PC-9 (cell line): Measurements from ENCODE around the gene DOCK7. TPM values are rescaled to one million over a fixed set of nuclear protein-coding genes. Genes with fewer than 3 reads are reported as not detected.

ENCODE experiments used
- BruUV-seq: library from RNA; stranded (reverse); fragments of 400-500 nt; replicated peaks from 2 replicates; lab custom pipeline; 2021; lab: Mats Ljungman, UMichigan
- CTCF ChIA-PET: fragments of 300-600 bp; sonication (Branson Sonifier 250); formaldehyde crosslinking; loops from one replicate; lab custom pipeline; 2022; ENCODE audit warnings: antibody characterized with exemption; lab: Charles Lee
- POLR2A ChIA-PET: fragments of 300-600 bp; sonication (Branson Sonifier 250); formaldehyde crosslinking; loops from one replicate; lab custom pipeline; 2022; ENCODE audit warnings: antibody characterized with exemption; ENCODE audit not compliant: unreplicated experiment; lab: Charles Lee
- DNase-seq, 2 experiments: peaks; one replicate each; pipeline versions ENCODE4 v3.0.0 to v3.0.0-alpha.2; 2015 to 2022; ENCODE audit warnings: mixed read lengths in 1 of 2
- H2AFZ ChIP-seq: fragments of 200-600 bp; sonication (generic); 2 replicates; pipeline ENCODE4 v1.8.1; 2017; ENCODE audit warnings: antibody characterized with exemption
- H3F3A ChIP-seq: fragments of 200-600 bp; sonication (generic); 2 replicates; pipeline ENCODE4 v1.8.1; 2017; ENCODE audit warnings: antibody characterized with exemption, mild to moderate bottlenecking, low read depth; ENCODE audit not compliant: insufficient read depth
- H3K27ac ChIP-seq: fragments of 200-600 bp; sonication (generic); 2 replicates; pipeline ENCODE4 v1.6.1; 2016; ENCODE audit warnings: mixed run types
- H3K27me3 ChIP-seq: fragments of 200-600 bp; sonication (generic); 2 replicates; pipeline ENCODE4 v1.6.1; 2016; ENCODE audit warnings: low read depth, mixed run types; ENCODE audit not compliant: insufficient read depth
- H3K36me3 ChIP-seq: fragments of 200-600 bp; sonication (generic); 2 replicates; pipeline ENCODE4 v1.6.1; 2016; ENCODE audit warnings: low read depth, mixed run types
- H3K4me1 ChIP-seq: fragments of 200-600 bp; sonication (generic); replicated peaks from 2 replicates; pipeline ENCODE4 v1.6.1; 2016; ENCODE audit warnings: mixed run types; ENCODE audit not compliant: insufficient read depth
- H3K4me2 ChIP-seq: fragments of 200-600 bp; sonication (generic); 2 replicates; pipeline ENCODE4 v1.6.1; 2017; ENCODE audit warnings: mixed run types
- H3K4me3 ChIP-seq: fragments of 200-600 bp; sonication (generic); 2 replicates; pipeline ENCODE4 v1.6.1; 2016; ENCODE audit warnings: mixed run types
- H3K79me2 ChIP-seq: fragments of 200-600 bp; sonication (generic); 2 replicates; pipeline ENCODE4 v1.6.1; 2017; ENCODE audit warnings: low read depth, mixed run types
- H3K9me2 ChIP-seq: fragments of 200-600 bp; sonication (generic); 2 replicates; pipeline ENCODE4 v1.8.1; 2017; ENCODE audit warnings: mild to moderate bottlenecking; ENCODE audit not compliant: insufficient read depth
- H3K9me3 ChIP-seq: fragments of 200-600 bp; sonication (generic); 2 replicates; pipeline ENCODE4 v1.8.1; 2016; ENCODE audit warnings: low read depth; ENCODE audit not compliant: insufficient read depth
- H4K20me1 ChIP-seq: fragments of 200-600 bp; sonication (generic); 2 replicates; pipeline ENCODE4 v1.8.1; 2017; ENCODE audit not compliant: insufficient read depth
- EZH2 ChIP-seq: fragments of 200-600 bp; sonication (generic); IDR thresholded peaks from 2 replicates; pipeline ENCODE4 v1.8.0; 2017; ENCODE audit warnings: antibody characterized with exemption, low read depth
- intact Hi-C: fragments of 100-400 bp; cut with micrococcal nuclease; formaldehyde crosslinking; loops from one replicate; pipeline ENCODE4 v1.10.0; 2022; ENCODE audit not compliant: unreplicated experiment
- total RNA-seq: library from RNA; stranded (reverse); gene quantifications from 2 replicates; pipeline ENCODE4 v1.2.3, GENCODE V29; 2021
- TF ChIP-seq, protein P1 (sequence below): fragments of 200-600 bp; sonication (generic); conservative IDR thresholded peaks from 2 replicates; pipeline ENCODE4 v1.6.1; 2017; ENCODE audit warnings: mixed run types, antibody characterized with exemption, mild to moderate bottlenecking, moderate library complexity

Gene DOCK7
- total RNA-seq, 1 experiment from 2014 or later: 34.0 TPM

DNA sequence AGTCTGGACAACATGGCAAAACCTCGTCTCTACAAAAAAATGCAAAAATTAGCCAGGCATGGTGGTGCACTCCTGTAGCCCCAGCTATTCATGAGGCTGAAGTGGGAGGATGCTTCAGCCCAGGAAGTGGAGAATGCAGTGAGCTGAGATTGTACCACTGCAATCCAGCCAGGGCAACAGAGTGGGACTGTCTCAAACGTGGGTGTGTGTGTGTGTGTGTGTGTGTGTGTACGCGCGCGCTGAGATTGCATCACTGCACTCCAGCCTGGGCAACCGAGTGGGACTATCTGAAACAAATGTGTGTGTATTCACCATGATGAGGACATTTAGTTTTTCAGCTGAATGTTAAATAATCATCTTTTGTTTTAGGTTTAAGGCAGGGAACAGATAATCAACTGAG is 230.2 kb downstream of the DOCK7 start:
- intact Hi-C loops: no loop called here
- H4K20me1 ChIP-seq: no peaks in the 10 kb centered on the region
- CTCF ChIA-PET: no interaction called here
- no peak overlapping the region for H3K27ac ChIP-seq
- no peak overlapping the region for H3K4me3 ChIP-seq
- POLR2A ChIA-PET: interaction anchor here (0.6 kb wide), 1 partner anchor 17 kb away, joined by 9 read pairs; no protein-coding TSS in a partner anchor
- DNase-seq: no peak
- no peak for TF ChIP-seq EZH2
- TF ChIP-seq, protein P1, sequence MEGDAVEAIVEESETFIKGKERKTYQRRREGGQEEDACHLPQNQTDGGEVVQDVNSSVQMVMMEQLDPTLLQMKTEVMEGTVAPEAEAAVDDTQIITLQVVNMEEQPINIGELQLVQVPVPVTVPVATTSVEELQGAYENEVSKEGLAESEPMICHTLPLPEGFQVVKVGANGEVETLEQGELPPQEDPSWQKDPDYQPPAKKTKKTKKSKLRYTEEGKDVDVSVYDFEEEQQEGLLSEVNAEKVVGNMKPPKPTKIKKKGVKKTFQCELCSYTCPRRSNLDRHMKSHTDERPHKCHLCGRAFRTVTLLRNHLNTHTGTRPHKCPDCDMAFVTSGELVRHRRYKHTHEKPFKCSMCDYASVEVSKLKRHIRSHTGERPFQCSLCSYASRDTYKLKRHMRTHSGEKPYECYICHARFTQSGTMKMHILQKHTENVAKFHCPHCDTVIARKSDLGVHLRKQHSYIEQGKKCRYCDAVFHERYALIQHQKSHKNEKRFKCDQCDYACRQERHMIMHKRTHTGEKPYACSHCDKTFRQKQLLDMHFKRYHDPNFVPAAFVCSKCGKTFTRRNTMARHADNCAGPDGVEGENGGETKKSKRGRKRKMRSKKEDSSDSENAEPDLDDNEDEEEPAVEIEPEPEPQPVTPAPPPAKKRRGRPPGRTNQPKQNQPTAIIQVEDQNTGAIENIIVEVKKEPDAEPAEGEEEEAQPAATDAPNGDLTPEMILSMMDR: no peak
- H3K9me3 ChIP-seq: no peaks in the 10 kb centered on the region
- peaks cover 14% of the 10 kb centered on the region for H3K36me3 ChIP-seq
- H3K27me3 ChIP-seq: no peaks in the 10 kb centered on the region
- no peaks in the 10 kb centered on the region for H3K4me1 ChIP-seq
- no peaks in the 10 kb centered on the region for H3K79me2 ChIP-seq
- no peak overlapping the region for H2AFZ ChIP-seq
- H3K4me2 ChIP-seq: no peak overlapping the region
- peaks cover 23% of the 10 kb centered on the region; the same call in 1 of the 2 replicates for H3F3A ChIP-seq
- BruUV-seq: no TSS peak
- H3K9me2 ChIP-seq: no peaks in the 10 kb centered on the region

- no peaks in the 10 kb centered on the region for H3K9me3 ChIP-seq
- H2AFZ ChIP-seq: no peak overlapping the region
- H3K4me1 ChIP-seq: no peaks in the 10 kb centered on the region
- TF ChIP-seq EZH2: no peak
- TF ChIP-seq, protein P1: no peak
- ChIA-PET POLR2A (no interaction called here), CTCF (no interaction called here)
- no peaks in the 10 kb centered on the region for H3K79me2 ChIP-seq
- no peak overlapping the region for H3K4me2 ChIP-seq
- no peaks in the 10 kb centered on the region for H3K27me3 ChIP-seq
- intact Hi-C loops: no loop called here
- no TSS peak for BruUV-seq
- H3K4me3 ChIP-seq: no peak overlapping the region
- no peaks in the 10 kb centered on the region for H3K9me2 ChIP-seq
- no peak overlapping the region for H3K27ac ChIP-seq
- H3K36me3 ChIP-seq: peaks cover 60% of the 10 kb centered on the region
- H4K20me1 ChIP-seq: no peaks in the 10 kb centered on the region; the same call in 1 of the 2 replicates
- no peak for DNase-seq
- H3F3A ChIP-seq: peaks cover 29% of the 10 kb centered on the region
These were observed 235.2 kb downstream of the DOCK7 start for GRCh38 chr1:62452951-62453350.

GRCh38 chr1:62450301-62450700 is 237.9 kb downstream of the DOCK7 start:
- DNase-seq: no peak
- H2AFZ ChIP-seq: no peak overlapping the region
- H3K9me3 ChIP-seq: no peaks in the 10 kb centered on the region
- intact Hi-C loops: no loop called here
- H3K27me3 ChIP-seq: no peaks in the 10 kb centered on the region
- peaks cover 66% of the 10 kb centered on the region for H3K36me3 ChIP-seq
- peaks cover 7% of the 10 kb centered on the region; the same call in 1 of the 2 replicates for H3K79me2 ChIP-seq
- peaks cover 19% of the 10 kb centered on the region for H3F3A ChIP-seq
- no peaks in the 10 kb centered on the region for H3K4me1 ChIP-seq
- H3K4me3 ChIP-seq: no peak overlapping the region
- peaks cover 5% of the 10 kb centered on the region for H4K20me1 ChIP-seq
- TF ChIP-seq, protein P1: no peak
- no peak overlapping the region for H3K4me2 ChIP-seq
- no peaks in the 10 kb centered on the region for H3K9me2 ChIP-seq
- no peak overlapping the region for H3K27ac ChIP-seq
- CTCF ChIA-PET: interaction anchor here (0.6 kb wide), 1 partner anchor 452 kb away, joined by 7 read pairs; no protein-coding TSS in a partner anchor
- BruUV-seq: no TSS peak
- POLR2A ChIA-PET: interaction anchor here (0.7 kb wide), 1 partner anchor 609 kb away, joined by 6 read pairs; no protein-coding TSS in a partner anchor
